DMS153 treated with DMSO at 0.1 percent for 48 hours (cell line): ENCODE results near the gene PTPRN2.

Experiments used
- DNase-seq: peaks from one replicate; lab custom pipeline; 2025; ENCODE audit not compliant: unreplicated experiment; lab: John Stamatoyannopoulos, UW

The PTPRN2 gene

GRCh38 chr7:158581440-158582088, 6.1 kb downstream of the PTPRN2 start:
- DNase-seq: peak; percentile 96

- DNase-seq: no peak
Observed at GRCh38 chr7:158579662-158580646, 7.7 kb downstream of the PTPRN2 start.

- no peak for DNase-seq
Observed at GRCh38 chr7:158576050-158576762, 11.4 kb downstream of the PTPRN2 start.

- no peak for DNase-seq
Observed at GRCh38 chr7:158574308-158575036, 13.2 kb downstream of the PTPRN2 start.

- no peak for DNase-seq
Observed at GRCh38 chr7:158573310-158573709, 14.3 kb downstream of the PTPRN2 start.

GRCh38 chr7:158572000-158572828, 15.4 kb downstream of the PTPRN2 start:
- DNase-seq: no peak

- no peak for DNase-seq
Observed at GRCh38 chr7:158570449-158571170, 17.0 kb downstream of the PTPRN2 start.

GRCh38 chr7:158569858-158570323, 17.7 kb downstream of the PTPRN2 start:
- no peak for DNase-seq

GRCh38 chr7:158568974-158569857, 18.4 kb downstream of the PTPRN2 start:
- no peak for DNase-seq

- DNase-seq: peak; percentile 76
Observed at GRCh38 chr7:158567153-158567603, 20.4 kb downstream of the PTPRN2 start.

GRCh38 chr7:158564663-158565035, 23.0 kb downstream of the PTPRN2 start:
- no peak for DNase-seq

GRCh38 chr7:158563911-158564662, 23.5 kb downstream of the PTPRN2 start:
- no peak for DNase-seq

- no peak for DNase-seq
Observed at GRCh38 chr7:158563051-158563450, 24.6 kb downstream of the PTPRN2 start.

GRCh38 chr7:158562517-158562916, 25.1 kb downstream of the PTPRN2 start:
- no peak for DNase-seq

GRCh38 chr7:158561659-158562058, 26.0 kb downstream of the PTPRN2 start:
- no peak for DNase-seq

- DNase-seq: no peak
Observed at GRCh38 chr7:158560386-158560785, 27.2 kb downstream of the PTPRN2 start.

- DNase-seq: no peak
Observed at GRCh38 chr7:158559356-158559755, 28.3 kb downstream of the PTPRN2 start.
